HG03442 (cell line): ENCODE measurements around the gene TMEM240.
"Not testable (repeated sequence)": the region's sequence is repeated elsewhere in the genome, so short reads cannot be mapped to it uniquely, and the experiment has no call there.

Experiments used
- ATAC-seq: cut with Tn5 transposase; IDR thresholded peaks from one replicate; pipeline ENCODE4 v1.9.1; 2021; ENCODE audit warnings: mild to moderate bottlenecking, moderate library complexity; ENCODE audit not compliant: unreplicated experiment

TMEM240 gene

GRCh38 chr1:1527092-1527816 lies 13.2 kb downstream of the TMEM240 start:
- no peak for ATAC-seq

GRCh38 chr1:1526476-1526875 lies 13.9 kb downstream of the TMEM240 start:
- not testable (repeated sequence) for ATAC-seq

DNA sequence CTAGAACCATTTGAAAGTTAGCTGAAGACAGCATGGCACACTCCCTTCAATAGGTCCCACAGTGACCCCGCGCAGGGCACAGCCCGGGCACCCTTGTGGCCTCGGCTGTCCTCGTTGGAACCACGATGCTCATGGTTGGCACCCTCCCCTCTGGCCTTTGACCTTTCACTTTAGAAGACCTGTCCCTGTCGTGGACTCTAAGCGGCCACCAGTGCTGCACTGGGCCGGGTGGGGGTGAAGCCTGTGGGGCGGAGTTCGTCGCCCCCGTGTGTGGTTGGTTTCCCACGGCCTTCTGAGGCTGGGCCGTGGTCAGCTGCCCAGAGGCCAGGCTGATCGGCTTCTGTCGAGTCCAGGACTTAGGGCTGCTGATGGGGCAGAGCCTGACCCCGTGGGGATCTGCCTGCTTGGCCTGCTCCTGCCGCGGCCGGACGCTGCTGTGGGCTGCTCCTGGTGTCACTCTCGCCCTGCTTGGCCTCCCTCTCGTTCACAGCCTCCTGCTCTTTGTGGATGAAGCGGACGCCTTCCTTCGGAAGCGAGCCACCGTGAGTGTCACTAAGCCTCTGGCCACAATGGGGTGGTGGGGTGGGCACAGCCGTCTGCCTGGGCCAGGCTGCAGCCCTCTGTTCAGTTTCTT lies 15.6 kb downstream of the TMEM240 start:
- ATAC-seq: not testable (repeated sequence)

GRCh38 chr1:1523651-1524050 lies 16.8 kb downstream of the TMEM240 start:
- not testable (repeated sequence) for ATAC-seq

DNA sequence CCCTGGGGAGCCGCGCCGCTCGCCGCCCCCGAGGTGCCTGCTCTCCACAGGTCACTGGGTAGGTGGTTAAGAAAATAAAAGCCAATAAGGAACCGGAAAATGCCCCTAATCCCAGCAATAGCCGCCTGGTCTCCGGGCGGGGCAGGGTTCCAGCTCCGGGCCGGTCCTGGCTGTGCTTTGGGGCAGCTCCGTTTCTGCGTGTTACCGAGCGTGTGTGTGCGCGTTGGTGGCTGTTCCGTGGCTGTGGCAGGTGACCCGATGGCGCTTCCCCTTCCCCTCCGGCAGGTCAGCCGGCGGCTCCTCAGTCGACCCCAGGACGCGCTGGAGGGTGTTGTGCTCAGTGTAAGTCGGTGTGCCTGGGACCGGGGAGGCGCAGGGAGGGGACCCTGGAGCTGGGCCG lies 17.2 kb downstream of the TMEM240 start:
- ATAC-seq: not testable (repeated sequence)

GRCh38 chr1:1522536-1522935 lies 17.9 kb downstream of the TMEM240 start:
- ATAC-seq: not testable (repeated sequence)

DNA sequence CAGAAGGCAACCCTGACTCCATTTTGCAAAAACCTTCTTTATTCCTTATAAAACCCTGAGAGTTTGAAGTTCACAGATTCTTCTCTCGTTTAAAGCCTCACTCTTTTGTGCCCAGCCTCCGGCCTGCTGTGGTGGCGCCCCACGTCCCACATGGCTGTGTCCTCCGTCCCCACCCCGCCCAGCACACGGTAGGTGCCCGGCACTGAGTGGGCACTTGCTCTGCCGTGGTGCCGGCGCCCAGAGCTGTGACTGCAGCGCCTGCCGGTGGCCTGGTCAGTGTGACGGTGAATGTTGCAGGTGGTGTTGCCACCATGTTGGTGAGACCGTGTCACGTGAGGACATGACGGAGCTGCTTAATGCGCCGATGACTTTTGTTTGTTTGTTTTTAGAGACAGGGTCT lies 19.1 kb downstream of the TMEM240 start:
- ATAC-seq: no peak

DNA sequence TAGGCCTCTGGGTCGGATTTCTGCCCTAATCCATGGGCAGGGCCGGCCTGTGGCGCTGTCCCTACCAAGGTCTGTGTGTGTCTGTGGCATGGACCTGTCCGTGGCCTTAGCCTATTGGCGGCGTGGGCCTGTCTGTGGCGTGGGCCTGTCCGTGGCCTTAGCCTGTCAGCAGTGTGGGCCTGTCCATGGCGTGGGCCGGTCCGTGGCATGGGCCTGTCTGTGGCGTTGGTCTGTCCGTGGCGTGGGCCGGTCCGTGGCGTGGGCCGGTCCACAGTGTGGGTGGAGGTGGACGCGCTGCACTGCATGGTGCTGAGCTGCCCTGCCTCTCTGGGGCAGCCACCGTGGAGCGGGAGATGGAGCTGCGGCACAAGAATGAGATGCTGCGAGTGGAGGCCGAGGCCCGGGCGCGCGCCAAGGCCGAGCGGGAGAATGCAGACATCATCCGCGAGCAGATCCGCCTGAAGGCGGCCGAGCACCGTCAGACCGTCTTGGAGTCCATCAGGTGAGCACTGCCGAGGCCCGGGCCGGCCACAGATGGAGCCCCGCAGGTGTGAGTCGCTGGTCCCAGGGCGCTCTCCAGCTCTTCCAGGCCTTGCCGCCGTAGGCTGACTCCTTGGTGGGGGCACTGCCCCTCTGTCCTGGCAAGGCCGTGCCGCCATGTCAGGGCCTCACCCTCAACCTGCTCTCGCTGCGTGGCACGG lies 20.5 kb downstream of the TMEM240 start:
- ATAC-seq: not testable (repeated sequence)

DNA sequence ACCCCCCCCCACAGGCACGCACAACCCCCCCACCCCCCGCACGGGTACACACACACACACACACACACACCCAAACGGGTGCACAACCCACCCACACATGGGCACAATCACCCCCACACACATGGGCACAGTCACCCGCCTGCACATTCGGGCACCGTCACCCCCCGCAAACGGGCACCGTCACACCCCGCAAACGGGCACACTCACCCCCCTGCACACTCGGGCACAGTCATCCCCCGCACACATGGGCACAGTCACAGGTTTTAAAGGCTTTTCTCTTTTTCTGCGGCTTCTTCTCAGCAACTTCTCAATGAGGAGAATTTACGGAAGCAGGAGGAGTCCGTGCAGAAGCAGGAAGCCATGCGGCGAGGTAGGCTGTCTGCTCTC lies 21.8 kb downstream of the TMEM240 start:
- ATAC-seq: not testable (repeated sequence)

DNA sequence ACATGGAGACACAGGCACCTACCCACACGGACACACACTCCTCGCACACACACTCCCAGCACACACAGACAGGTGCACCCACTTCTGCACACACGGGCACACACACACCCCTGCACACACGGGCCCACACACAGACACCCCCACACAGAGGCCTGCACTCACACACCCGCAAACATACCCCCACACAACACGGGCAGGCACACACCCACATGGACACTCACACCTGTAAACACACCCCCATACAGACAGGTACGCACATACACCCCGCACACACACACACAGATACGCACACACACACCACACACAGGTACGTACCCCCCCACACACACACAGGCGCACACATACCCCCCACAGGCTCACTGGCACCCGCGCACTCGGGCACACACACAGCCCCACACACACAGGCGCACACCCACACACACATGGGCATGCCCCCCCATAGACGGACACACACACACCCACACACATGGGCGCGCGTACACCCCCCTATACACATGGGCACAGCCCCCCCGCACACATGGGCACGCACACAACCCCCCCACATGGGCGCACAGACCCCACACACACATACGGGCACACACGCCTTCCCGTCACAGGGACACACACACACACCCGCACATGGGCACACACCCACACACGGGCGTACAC lies 22.3 kb downstream of the TMEM240 start:
- ATAC-seq: no peak

GRCh38 chr1:1516923-1517322 lies 23.5 kb downstream of the TMEM240 start:
- not testable (repeated sequence) for ATAC-seq

GRCh38 chr1:1514376-1514775 lies 26.0 kb downstream of the TMEM240 start:
- ATAC-seq: not testable (repeated sequence)

DNA sequence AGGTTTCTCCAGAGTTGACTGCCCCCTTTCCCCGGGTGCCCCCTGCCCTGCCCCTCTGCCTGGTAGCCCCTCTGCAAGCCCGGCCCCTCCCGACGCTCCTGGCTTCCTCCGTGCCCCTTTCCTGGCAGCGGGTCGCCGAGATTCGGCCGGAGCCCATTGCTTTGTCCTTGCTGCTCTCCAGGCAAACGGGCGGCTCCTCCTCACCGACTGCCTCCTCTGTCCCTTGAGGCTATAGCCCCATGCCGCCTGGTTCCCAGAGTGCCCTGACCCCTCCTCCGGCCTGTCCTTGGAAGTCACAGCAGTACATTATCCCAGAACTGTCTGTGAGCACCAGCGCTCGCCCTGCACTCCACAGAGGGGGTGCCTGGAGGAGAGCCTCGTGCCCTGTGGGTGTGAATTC lies 26.7 kb downstream of the TMEM240 start:
- not testable (repeated sequence) for ATAC-seq

DNA sequence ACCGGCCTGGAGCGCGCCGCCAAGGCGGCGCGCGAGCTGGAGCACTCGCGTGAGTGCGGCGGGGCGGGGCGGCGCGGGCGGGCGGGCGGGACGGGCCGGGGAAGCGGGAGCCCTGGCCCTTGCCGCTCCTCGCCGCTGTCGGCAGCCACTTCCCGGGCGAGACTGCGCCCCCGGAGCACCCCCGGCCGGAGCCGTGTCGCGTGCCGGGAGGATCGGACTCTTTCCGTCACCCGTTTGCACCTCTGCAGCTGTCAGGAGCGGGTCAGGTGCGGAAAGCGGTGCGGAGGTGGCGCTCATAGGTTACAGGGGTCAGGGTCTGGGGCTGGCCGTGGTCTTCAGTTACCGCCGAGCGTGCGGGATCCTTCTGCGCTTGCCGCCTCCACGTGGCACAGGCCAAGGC lies 28.0 kb downstream of the TMEM240 start:
- not testable (repeated sequence) for ATAC-seq

DNA sequence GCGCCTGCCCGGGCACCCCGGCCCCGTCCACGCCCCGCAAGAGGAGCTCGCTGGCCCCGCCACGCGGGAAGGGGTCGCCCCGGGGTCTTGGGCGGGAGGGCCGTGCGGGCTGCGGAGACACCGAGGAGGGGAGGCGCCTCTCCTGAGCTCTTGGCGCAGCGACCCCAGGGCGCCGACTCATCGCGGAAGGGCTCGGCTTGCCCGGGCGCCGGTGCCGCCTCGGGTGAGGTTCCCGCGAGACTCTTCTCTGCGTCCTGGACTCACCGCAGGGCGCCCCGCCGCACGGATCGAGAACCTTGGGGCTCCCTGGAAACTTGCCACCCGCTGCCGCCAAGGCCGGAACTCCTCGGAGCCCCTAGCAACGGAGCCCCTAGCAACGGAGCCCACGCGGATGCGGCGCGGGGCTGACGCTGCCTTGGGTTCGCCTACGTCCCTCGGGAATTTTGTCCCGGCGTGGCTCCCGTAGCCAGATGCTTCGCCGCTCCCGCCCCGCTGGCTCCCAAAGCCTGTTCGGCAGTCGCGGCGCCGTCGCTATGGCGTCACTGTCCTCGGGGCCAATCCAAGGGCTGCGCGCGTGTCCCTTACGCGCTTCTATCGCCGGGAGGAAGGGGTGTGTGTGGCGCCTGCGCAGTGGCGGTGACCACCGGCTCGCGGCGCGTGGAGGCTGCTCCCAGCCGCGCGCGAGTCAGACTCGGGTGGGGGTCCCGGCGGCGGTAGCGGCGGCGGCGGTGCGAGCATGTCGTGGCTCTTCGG lies 28.7 kb downstream of the TMEM240 start, which contains the start of gene ATAD3A:
Gene ATAD3A, plus strand, starts transcription at position 630 of the 753 bp plus-strand sequence. Its CDS starts 107 bp downstream, at position 737.
- peak; percentile 85 for ATAC-seq

GRCh38 chr1:1510912-1511532 lies 29.4 kb downstream of the TMEM240 start:
- ATAC-seq: no peak

DNA sequence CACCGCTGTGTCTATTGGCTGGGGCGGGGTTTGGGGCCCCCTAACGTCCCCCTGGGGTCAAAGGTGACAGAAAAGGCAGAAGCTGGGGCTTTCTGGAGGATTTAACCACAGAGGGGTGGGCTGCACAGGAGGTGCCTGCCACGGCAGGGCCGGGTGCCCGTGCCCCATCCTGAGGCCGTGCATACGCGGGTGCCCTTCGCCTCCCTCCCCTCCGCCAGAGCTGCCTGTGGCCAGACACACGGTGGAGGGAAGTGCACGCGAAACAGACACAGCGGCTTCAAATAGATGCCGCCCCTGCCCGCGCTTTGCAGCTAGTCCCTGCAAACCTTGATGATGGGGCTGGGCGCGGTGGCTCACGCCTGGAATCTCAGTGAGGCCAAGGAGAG lies 31.0 kb downstream of the TMEM240 start:
- not testable (repeated sequence) for ATAC-seq

- ATAC-seq: not testable (repeated sequence)
Observed at GRCh38 chr1:1508775-1509464, 31.5 kb downstream of the TMEM240 start.

DNA sequence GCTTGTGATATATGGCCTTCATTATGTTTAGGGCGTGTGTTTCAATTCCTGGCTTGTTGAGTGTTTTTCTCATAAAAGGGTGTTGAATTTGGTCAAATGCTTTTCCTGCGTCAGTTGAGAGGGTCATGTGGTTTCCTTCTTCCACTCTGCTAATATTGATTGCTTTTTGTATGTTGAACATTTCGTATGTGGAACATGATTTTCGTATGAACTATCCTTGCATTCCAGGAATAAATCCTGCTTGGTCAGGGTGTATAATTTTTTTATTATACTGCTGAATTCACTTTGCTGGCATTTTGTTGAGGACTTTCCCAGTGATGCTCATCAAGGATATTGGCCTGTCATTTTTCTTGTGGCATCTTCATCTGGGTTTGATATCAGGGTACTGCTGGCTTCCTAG lies 33.1 kb downstream of the TMEM240 start:
- no peak for ATAC-seq
